SK-MEL-5 (cell line): ENCODE data around the gene GPC3. TPM values are rescaled to one million over a fixed set of nuclear protein-coding genes. Genes with fewer than 3 reads are reported as not detected.
A peak's percentile ranks its signal among the peaks of the same experiment; 100 is the strongest.

ENCODE experiments used
- DNase-seq: peaks from one replicate; pipeline ENCODE4 v3.0.0-alpha.2; 2016; ENCODE audit warnings: low read depth, low spot score
- in situ Hi-C: cut with HindIII; loops from 2 replicates; pipeline ENCODE4 v1.10.0; 2016; ENCODE audit warnings: low sequenced_read_pairs, high pct_unique_total_duplicates, low pct_unique_long_range_greater_than_20kb
- total RNA-seq: library from RNA; depleted of rRNA; stranded (reverse); fragments of >200 nt; shearing (Covaris generic); gene quantifications from 2 replicates; pipeline ENCODE4 v1.2.3, GENCODE V29; 2014

Gene GPC3
- total RNA-seq, 1 experiment from 2014 or later: 0.16 TPM

DNA sequence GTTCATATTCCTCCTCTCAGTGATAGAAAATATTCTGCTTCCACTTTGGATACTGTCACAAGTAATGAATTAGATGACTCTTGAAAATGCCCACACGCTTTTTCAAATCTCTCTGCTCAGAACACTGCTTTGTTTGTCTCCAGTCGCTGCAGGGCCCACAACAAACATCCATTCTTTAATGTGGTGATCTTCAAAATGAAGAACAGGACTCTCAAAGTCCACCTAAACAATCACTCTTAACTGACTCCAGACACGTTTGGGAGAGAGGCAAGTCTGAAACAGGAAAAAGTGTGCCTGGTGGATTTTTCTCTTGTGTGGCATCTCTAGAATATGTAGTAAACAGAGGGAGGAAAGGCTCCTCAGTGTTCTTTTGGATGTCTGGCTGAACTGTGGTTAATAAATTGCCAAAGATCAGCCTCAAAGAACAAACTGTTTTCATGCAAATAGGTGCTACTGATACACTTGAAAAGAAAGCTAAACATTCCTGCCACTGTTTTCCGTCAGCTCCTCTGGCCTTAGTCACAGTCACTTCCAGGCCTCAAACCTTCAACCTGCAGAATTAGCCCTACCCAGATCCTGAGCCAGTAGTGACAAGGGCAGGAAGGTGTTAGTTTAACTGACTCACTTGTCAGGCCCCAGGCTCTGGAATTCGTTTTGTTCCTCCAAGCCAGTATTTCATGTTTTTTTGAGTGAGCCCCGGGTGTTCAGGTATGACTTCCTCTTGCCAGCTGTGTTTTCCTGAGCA lies 310.5 kb downstream of the GPC3 start:
- in situ Hi-C loops: no loop called here
- peak; percentile 71 for DNase-seq

DNA sequence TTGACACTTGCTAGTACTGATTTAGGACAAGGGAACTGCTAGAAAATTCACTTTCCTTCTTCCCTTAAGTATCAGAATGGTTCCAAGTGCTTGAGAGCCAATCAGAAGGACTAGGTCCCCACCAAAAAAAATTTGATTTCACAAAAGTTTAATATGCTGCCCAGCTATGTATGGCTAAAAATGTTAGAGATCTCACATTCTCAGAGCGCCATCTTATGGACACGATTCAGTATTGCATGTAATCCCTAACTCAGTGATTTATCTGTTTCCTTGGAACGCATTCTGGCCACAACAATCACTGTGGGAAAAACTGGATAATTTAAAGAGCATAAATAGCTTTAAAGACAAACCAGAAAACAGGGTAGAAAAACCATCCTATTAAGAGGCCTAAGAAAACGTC lies 315.0 kb downstream of the GPC3 start:
- in situ Hi-C loops: no loop called here
- peak; percentile 50 for DNase-seq

DNA sequence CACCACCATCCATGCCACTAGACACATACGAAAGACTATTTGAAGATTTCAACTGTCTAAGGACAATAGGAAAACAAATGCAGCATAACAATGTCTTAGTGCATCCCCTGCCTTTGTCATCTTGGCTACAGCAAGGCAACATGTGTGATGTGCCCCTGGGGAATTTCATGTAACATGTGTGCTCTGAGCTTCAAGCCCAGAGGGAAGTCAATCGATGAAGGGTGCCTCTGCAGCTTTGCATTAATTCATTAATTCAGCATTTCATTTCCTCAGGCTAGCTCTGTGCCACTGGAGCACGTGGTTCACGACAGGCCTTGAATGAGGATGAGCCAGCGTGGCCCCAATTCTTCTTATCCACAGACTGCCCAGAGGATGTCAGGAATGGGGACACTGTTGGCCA lies 316.2 kb downstream of the GPC3 start:
- in situ Hi-C loops: no loop called here
- DNase-seq: no peak

DNA sequence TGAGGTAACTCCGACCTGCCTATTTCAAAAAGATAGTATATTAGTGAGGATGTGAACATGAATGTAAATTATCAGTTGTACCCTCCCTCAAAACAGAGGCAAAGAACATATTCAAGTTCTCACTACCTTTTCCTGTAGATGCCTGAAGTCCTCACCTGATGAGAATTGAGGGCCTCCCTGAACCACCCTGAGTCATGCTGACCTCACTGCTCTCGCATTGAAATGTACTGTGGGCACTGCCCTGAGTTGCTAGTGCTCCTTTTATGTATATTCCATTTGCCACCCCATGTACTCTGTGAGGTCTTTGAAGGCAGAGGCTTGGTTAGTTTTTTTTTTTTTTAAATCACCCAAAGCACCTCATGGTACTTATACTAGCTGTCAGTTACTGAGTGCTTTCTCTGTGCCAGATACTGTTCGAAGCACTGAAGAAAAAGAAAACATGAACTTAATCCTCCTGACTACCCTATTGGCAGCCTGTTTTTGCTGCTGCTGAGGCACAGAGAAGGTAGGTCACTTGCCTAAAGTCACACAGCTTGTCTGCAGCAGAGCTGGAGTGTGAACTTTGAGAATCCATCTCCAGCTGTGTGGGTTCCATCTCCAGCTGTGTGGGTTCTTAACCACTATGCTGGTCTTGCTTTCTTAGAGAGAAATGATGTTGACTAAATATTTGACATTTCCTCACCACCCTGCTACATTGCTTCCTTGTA lies 317.0 kb downstream of the GPC3 start:
- in situ Hi-C loops: no loop called here
- no peak for DNase-seq

DNA sequence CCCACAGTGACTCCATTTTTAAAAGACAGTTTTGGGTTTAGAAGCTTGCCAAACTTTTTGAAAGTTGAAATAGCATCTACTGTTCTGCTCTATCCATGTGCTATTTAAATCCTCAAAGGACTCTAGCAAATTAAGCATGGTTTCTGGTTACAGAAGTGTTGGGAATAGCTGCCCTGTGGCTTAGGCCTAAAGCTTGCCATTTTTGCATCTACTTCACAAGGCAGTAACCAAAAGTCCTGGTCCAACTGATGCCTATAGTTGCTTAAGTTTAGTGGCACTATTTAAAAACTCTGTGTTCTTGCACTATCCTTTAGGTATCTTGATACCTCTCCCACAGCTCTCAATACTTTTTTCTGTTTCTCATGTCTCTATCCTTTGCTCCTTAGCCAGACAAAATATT lies 319.1 kb downstream of the GPC3 start:
- in situ Hi-C loops: no loop called here
- DNase-seq: no peak

DNA sequence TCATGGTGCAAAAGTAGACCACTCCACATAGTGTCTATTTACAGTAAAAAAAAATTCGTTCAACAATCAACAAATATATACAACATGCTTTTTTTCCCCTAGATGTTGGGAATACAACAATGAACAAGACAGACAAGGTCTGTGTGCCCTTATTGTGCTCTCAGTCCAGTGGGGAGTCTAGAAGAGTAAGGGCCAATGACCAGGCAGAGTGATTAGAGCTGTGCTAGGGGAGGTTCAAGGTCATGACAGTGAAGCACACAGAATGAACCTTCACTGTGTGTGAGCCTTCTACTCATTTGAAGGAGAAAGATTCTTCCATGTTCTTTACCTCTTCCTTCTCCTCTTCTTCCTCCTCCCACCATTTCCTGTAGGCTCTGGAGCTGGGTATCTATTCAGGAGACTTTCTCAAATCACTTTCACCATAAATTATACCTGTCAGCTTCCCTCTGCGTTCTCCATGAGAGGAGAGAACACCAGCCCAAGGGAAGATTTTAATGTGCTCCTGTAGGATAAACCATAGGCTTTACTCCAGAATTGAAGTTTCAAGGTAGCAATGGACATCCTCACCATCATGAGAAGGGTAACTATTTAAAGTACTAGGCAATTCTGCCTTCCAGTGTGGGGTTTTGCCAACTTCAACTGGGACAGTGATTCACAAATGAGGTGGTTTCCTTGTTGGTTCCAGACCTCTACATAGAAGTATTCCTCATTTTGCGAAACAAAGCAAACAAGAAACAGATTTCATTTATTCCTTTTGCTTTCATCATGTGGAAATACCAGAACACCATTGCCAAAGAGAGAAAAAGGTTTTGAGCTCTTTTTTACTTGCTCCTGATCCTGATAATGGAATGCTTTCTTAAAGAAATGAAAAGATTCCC lies 323.2 kb downstream of the GPC3 start:
- in situ Hi-C loops: no loop called here
- no peak for DNase-seq

DNA sequence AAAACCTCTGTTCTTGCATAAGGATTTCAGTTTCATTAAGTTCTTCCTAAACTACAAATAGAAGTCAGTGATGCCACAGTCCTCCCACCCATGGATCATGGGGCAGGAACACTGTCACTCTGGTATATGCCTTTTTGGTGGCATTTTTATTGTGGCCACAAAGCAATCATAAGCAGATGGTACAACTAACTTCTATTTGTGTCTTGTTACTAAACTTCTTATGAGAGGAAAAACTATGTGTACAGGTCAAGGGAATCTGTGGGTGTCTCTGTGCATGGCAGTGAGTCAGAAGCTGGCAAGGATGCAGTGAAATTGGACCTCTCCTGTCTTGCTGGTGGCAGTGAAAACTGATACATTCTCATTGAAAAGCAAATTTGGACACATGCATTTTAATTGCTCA lies 325.1 kb downstream of the GPC3 start:
- in situ Hi-C loops: no loop called here

DNA sequence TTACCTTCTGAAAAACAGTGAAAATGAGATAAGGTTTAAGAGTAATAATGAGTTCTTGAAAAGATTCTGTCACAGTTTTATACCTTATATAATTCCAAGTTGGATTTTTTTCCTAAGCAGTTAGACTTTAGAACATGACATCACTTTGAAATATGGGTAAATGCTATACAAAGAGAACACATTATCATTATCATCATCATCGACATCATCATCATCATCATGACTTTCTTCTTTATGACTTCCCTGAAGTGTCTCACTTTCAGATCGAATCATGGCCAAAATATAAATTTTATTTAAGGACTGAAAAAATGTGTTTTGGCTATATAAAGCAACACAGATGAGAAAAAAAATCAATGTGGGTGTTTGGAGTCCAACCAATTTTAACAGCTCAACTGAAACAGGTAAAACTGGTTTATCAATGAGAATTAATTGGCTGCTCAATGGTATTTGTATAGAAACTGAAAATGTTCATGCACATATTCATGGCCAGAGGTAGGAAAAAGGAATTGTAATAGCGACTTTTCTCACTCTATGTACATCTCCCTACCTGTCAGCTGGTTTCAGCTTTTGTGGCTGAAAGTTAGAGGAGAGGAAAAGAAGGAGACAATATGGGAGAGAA lies 327.0 kb downstream of the GPC3 start:
- in situ Hi-C loops: no loop called here

More for the DNA sequence above, 325.1 kb downstream of the GPC3 start:
- DNase-seq: no peak

DNA sequence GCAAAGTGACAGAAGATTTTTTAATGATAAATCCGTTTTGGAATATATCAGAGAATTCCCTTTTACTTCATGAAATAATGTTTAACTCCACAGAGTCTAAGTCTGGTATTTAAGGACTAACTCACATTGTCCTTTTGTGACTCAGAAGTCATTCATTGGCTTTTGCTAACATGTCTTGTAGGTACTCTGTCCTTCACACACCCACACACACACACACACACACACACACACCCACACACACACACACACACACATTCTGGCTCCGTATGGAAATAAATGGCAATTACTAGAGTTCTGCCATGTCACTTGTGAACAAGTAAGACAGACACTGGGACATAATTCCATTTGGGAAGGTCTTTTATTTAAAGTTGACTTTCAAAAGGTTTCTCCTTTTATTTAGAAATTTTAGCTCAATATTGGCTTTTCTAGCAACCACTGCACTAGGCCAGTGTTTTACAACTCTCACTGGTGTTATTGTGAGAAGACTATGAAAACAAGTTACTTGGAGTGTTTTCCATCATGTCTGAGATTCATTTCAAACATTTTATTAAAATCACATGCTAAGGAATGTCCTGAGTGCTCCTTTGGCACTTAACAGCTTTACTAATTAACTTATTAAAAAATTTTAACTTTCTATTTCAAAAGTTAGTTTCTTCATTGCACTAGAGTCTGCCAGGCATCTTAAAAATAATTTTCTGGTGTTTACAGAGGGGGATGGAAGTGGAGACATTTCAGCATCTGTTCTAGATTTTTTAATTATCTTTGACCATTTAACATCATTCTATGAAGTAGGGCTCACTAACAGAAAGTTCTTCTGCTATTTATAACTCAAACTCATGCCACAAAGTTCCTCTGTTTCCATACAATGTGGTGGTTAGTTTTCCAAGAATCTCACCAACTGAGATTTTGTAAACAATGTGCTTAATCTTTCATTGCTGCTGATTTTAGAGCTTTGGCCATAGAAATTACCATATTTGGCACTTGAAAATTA lies 329.8 kb downstream of the GPC3 start:
- DNase-seq: no peak
- in situ Hi-C loops: no loop called here

More for the DNA sequence above, 327.0 kb downstream of the GPC3 start:
- no peak for DNase-seq

DNA sequence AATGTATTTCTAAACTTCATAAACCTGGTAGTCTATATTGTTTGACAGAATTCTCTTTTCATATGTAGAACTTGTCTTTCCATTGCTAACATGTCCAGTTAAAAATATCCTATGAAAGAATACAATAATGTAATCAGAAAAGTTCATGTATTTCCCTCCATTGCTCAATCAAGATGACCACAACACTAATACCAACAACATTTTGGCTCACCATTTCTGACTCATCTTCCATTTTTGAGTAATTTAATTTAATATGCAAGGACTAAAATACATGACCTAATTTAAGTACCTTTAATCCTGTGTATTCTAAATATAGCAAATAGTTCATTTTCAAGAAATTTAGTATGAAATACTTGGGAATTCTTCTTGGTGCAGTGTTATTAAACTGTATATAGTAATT lies 330.6 kb downstream of the GPC3 start:
- no peak for DNase-seq
- in situ Hi-C loops: no loop called here

DNA sequence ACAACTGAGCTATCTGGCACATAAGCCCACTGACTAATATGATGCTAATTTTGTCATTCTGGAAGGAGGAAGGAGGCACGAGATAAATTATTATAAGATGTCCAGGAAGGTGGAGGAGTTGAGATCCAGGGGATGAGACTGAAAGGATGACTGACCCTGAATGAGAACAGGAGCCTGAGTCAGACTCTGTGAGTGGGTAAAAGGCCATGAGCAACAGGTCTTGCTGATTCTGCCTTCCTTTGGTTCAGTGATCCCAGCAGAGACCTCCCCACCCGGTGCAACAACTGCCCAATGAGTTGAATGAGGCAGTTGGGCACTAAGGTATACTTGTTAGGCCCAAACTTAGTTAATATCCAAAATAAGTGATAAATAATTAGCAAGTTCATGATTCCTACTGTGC lies 332.0 kb downstream of the GPC3 start:
- in situ Hi-C loops: no loop called here
- DNase-seq: no peak

DNA sequence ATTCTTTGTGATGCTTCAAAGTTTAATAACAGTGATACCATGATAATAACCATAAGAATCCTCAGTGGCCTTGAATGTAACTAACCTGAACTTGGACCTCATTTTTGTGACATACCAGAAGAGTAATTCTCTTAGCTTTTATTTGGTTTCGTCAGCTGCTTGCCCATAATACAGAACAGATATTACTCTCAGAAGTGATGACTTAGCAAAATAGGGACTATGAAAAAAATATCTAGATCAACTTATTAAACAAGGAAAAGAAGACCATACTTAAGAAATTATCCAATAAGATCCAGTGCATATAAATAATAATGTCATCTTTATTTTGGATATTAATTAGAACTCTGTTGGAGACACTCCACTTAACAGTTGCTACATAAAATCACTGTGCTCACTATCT lies 333.2 kb downstream of the GPC3 start:
- in situ Hi-C loops: no loop called here
- no peak for DNase-seq

DNA sequence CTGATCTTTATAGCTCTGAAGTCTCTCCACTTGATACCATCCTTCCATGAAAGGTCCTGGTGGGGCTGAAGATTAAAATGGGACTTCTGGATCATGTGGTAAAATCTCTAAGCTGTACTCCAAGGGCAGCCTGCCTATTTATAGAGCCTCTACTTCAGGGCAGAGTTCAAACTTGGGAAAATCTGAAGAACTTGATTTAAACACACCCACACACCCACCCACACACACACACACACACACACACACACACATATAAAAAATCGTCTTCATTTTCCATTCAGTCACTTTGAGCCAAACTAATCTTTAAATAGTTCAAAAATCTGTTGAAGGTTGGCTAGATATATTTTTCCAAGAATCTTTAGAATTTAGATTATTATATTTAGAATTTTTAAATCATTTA lies 335.2 kb downstream of the GPC3 start:
- in situ Hi-C loops: no loop called here
- DNase-seq: no peak

DNA sequence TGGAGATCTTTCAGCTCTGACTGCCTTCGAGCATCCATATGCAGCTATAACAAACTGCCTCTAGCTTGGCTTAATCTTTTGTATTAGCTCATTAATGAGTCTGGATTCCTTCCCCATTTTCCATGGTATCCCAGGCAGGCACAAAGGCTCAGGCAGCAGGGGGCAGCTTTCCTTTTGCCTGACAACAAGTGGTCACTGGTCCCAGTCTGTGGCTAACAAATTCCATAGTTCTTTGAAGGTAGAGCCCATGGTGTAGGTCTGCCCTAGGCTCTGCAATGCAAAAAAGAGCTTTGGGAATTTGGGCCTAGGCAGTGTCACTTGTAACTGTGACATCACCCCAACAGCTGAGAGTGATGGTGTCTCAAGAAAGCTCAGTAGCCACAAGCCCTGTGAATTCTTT lies 335.7 kb downstream of the GPC3 start:
- in situ Hi-C loops: no loop called here

DNA sequence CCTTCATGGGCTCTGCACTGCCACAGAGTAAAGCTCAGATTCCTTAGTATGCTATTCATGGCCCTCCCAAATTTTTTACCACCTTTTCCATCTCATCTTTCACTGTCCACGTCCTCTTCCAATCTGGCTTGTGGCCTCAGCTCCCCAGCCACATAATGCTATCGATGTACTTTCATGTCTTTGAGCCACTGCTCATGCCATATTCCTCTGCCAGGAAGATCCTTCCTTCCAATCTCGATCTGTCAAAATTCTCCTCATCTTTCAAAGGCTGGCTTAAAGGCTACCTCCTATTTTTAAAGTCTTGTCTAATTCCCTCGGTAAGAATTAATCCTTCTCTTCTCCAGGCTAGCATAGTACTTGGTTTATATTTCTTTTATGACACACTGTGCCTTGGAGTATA lies 336.8 kb downstream of the GPC3 start:
- in situ Hi-C loops: no loop called here
- DNase-seq: no peak

More for the DNA sequence above, 335.7 kb downstream of the GPC3 start:
- DNase-seq: no peak

DNA sequence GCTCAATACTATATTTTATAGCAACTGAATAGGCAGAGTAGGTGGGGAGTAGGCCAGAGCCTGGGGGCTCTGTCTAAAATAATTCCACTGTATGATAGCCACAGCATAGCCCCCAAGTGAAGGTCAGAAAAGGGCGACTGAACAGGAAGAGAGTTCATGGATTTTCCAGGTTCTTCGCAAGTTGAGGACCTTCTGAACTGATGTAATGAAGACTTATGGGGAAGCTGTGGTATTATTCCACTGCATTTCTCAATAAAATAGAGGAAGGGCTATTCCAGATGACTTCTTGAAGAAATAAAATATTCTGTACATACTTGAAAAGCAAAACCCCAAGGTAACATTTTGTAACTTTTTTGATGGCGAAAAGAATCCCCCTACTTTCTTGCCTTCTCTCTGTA lies 338.7 kb downstream of the GPC3 start:
- in situ Hi-C loops: no loop called here
- DNase-seq: no peak
